Smooth muscle cell of bladder (primary cell): ENCODE measurements around the gene RBP3. TPM values are rescaled to one million over a fixed set of nuclear protein-coding genes. Genes with fewer than 3 reads are reported as not detected.

ENCODE experiments used
- total RNA-seq: library from RNA; depleted of rRNA; stranded (reverse); fragments of >200 nt; gene quantifications from 2 replicates; pipeline ENCODE4 v1.2.3, GENCODE V29; 2014

Gene RBP3
- total RNA-seq: under 0.01 TPM in 1 of 2 replicates, not detected in the other

DNA sequence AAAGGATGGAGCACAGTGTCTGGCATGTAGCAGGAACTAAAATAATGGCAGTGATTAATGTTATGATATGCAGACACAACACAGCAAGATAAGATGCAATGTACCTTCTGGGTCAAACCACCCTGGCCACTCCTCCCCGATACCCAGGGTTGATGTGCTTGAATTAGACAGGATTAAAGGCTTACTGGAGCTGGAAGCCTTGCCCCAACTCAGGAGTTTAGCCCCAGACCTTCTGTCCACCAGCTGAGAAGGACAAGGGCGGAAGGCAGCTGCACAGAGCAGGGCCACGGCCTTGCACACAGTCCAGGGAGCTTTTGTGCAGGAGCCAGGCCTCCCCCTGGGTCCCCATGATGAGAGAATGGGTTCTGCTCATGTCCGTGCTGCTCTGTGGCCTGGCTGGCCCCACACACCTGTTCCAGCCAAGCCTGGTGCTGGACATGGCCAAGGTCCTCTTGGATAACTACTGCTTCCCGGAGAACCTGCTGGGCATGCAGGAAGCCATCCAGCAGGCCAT, at the start of gene RBP3:
RBP3 (plus strand) TSS at position 226 of the 514 bp plus-strand sequence; CDS start at position 348, 122 bp downstream.

DNA sequence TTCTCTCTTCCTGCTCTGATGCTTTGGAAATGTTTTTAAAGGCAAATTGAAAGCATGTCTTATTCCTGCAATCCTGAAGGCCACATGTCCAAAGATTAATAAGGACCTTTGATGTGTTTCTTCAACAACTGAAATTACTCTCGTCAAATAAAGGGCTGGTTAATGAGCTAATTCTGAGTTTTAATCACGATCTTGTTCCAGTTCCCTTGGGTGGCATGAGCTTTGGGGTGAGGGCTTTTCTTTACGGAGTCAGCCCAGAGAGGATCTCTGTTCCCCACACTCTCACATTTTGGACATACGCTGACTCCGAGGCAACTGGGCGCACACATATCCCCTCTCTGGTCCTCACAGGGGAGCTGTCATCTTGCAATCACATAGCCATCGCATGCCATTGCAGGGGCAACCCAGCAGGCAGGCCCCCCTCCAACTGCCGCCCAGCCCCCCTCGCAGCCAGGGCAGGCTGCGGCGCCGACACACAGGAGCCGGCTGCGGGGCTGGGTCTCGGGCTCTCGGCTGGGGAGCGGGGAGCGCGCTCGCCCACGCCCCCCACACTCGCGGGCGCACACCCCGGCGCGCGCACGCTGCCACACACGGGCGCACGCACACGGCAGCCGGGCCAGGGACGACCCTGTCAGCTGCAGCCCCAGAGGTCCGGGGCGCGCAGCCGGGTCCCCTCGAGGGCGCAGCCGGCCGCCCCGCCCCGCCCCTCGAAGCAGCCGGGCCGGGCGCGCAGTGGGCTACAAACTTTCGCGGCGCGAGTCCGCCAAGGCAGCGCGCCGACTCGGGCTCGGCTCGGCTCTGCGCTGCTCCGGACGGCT, 48.3 kb upstream of the RBP3 start, which contains the start of gene GDF10:
GDF10 (plus strand) TSS at position 587 of the 818 bp plus-strand sequence. CDS start 455 bp downstream, outside the sequence.

DNA sequence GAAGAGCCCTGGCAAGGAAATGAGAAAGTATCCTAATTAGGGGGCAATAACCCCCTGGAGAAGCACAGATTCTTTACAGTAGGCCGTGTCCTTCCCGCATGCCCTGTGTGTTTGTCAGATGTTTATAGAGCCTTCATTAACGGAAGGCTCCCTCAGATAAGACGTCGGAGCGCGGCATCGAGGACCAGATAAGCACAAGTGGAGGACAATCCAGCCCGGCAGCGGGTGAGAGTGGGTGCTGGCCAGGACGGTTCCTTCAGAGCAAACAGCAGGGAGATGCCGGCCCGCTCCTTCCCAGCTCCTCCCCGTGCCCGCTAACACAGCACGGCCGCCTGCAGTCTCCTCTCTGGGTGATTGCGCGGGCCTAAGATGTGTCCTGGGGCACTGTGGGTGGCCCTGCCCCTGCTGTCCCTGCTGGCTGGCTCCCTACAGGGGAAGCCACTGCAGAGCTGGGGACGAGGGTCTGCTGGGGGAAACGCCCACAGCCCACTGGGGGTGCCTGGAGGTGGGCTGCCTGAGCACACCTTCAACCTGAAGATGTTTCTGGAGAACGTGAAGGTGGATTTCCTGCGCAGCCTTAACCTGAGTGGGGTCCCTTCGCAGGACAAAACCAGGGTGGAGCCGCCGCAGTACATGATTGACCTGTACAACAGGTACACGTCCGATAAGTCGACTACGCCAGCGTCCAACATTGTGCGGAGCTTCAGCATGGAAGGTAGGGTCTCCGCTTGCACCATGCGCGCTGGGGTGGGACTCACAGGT, 25.7 kb upstream of the RBP3 start, which contains the start of gene GDF2:
GDF2 (plus strand) TSS at position 155 of the 762 bp plus-strand sequence; CDS start at position 370, 215 bp downstream.

DNA sequence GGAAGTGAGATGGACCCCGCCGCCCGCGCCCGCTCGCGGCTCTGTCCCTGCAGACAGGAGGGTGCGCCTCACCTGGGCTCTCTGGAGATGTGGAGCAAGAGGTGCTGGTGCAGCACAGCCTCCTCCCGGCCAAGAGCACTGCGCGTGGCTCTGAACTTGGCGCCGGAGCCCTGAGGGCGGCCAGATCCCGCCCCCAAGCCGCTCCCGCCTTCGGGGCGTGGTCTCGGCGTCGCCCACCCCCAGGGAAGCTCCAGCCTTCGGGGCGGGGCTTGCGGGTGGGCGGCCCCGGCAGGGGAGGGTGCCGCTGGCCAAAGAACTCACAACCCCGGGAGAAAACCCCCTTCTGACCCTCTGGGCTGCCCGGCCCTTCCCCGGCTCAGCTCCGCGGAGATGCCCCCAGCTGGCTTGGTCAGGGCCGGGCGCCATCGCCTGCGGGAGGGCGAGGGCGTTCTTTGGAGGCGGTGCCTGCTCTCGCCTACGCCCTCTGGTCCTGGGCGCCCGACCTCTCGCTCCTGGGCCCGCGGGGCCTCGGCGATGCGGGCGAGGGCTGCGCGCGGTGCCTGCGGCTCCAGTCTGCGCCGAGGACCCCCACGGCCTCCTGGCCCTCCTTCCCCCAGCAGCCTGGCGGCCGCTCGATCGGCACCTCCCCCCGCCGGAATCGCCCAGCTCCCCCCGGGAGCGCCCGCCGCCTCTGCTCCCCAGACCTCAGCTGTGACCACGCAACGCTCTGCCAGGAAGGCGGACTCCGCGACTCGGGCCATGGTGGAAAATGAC, 36.2 kb downstream of the RBP3 start, which contains the start of gene ZNF488:
ZNF488 (minus strand) TSS at position 146 of the 774 bp plus-strand sequence. CDS start 15,464 bp downstream, outside the sequence.

Other genes with a start within 250 kb of the RBP3 start
- 0.14 and 1.2 TPM in 2 replicates for gene GDF10, start 48.2 kb upstream of the RBP3 start, total RNA-seq
- gene GDF2, start 25.9 kb upstream of the RBP3 start, total RNA-seq: not detected in 2 replicates
- gene ZNF488, start 35.9 kb downstream of the RBP3 start, total RNA-seq: not detected in 2 replicates
- 1.1 and 1.4 TPM in 2 replicates for gene ANXA8, start 135.8 kb downstream of the RBP3 start, total RNA-seq
- not detected in 2 replicates for gene FAM25G, start 143.3 kb downstream of the RBP3 start, total RNA-seq
- gene AGAP9, start 175.3 kb downstream of the RBP3 start, total RNA-seq: 1.8 and 2.9 TPM in 2 replicates